ENCODE data around the gene NCF1. TPM values are rescaled to one million over a fixed set of nuclear protein-coding genes. Genes with fewer than 3 reads are reported as not detected.
A peak's percentile ranks its signal among the peaks of the same experiment; 100 is the strongest.
"Not testable (repeated sequence)": the region's sequence is repeated elsewhere in the genome, so short reads cannot be mapped to it uniquely, and the experiment has no call there.

The NCF1 gene
- total RNA-seq: 1 to 10 TPM; 2.0 to 4.5 (median 3.5) TPM

- H3K4me1 ChIP-seq; H3K36me3 ChIP-seq; H3K27me3 ChIP-seq; H3K4me3 ChIP-seq; H3K9me3 ChIP-seq; DNase-seq (ENCODE audit: low spot score in 2 of 2); H3K27ac ChIP-seq: not testable (repeated sequence)
- no CpG with 5 or more reads among the region's 21 CpGs for WGBS, 2 donors
These were observed at the start of gene NCF1 for GRCh38 chr7:74773760-74774750. Gene NCF1, plus strand, starts transcription at chr7:74774011. Its CDS starts 21 bp downstream, at chr7:74774032.

GRCh38 chr7:74725840-74726239 is 48.0 kb upstream of the NCF1 start:
- H3K27me3 ChIP-seq: no peaks in the 10 kb centered on the region
- WGBS, 2 donors: 81 to 93% methylated on average over 1 of the region's 1 CpG

DNA sequence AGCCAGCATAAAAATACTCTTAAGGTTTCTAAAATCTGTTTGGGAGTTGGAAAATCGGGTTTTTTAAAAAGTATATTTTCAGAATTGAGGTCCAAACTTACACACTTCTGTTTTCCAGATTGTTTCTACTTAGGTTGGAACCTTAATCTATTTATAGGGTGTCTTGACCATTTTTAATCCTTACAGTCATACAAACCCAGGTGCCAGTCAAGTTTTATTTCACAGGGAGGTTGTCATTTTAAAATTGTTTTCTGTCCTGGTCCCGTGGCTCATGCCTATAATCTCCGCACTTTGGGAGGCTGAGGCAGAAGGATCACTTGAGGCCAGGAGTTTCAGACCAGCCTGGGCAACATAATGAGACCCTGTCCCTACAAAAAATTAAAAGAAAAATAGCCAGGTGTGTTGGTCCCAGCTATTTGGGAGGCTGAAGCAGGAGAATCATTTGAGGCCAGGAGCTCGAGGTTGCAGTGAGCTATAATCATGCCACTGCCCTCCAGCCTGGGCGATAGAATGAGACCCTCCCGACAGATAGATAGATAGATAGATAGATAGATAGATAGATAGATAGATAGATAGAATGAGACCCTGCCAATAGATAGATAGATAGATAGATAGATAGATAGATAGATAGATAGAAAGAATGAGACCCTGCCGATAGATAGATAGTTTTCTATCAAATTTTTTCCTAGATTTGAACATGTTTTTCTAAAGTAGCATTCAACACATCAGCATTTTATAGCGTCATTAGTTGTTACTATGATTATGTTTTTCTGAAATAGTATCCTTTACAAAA is 47.3 kb upstream of the NCF1 start:
- Histone ChIP-seq H3K27me3 (no peaks in the 10 kb centered on the region), H3K27ac (peak overlapping the region in 2 of 4 donors; percentile 56 to 68), H3K4me1 (peaks cover 0 to 18% (median 3%) of the 10 kb centered on the region in 4 donors), H3K36me3 (peaks cover 0 to 9% (median 0%) of the 10 kb centered on the region in 3 donors), H3K9me3 (no peaks in the 10 kb centered on the region), H3K4me3 (no peak overlapping the region)
- TF ChIP-seq EP300 (IDR thresholded peaks at IDR 0.05) (no peak), CTCF (IDR thresholded peaks at IDR 0.05) (no peak), POLR2A (IDR thresholded peaks at IDR 0.05) (no peak)
- 79 to 80% methylated on average over 8 of the region's 8 CpGs for WGBS, 2 donors
- no peak for DNase-seq (ENCODE audit: low spot score in 2 of 2)

More at GRCh38 chr7:74725840-74726239, 48.0 kb upstream of the NCF1 start:
- TF ChIP-seq CTCF (IDR thresholded peaks at IDR 0.05) (no peak), POLR2A (IDR thresholded peaks at IDR 0.05) (no peak), EP300 (IDR thresholded peaks at IDR 0.05) (no peak)
- no peak overlapping the region for H3K27ac ChIP-seq
- no peaks in the 10 kb centered on the region for H3K9me3 ChIP-seq
- H3K4me1 ChIP-seq: peaks cover 0 to 18% (median 3%) of the 10 kb centered on the region in 4 donors
- no peak for DNase-seq (ENCODE audit: low spot score in 2 of 2)
- H3K36me3 ChIP-seq: peaks cover 0 to 15% (median 4%) of the 10 kb centered on the region in 3 donors
- no peak overlapping the region for H3K4me3 ChIP-seq

- no CpG with 5 or more reads among the region's 10 CpGs for WGBS, 2 donors
These were observed 45.1 kb upstream of the NCF1 start for GRCh38 chr7:74728686-74729085.

GRCh38 chr7:74730186-74730585 is 43.6 kb upstream of the NCF1 start:
- H3K36me3 ChIP-seq; DNase-seq (ENCODE audit: low spot score in 2 of 2); H3K4me3 ChIP-seq; H3K27ac ChIP-seq; H3K27me3 ChIP-seq; H3K9me3 ChIP-seq: not testable (repeated sequence)
- H3K4me1 ChIP-seq: peaks cover 0 to 18% (median 3%) of the 10 kb centered on the region in 4 donors
- no CpG with 5 or more reads among the region's 5 CpGs for WGBS, 2 donors

More at GRCh38 chr7:74728686-74729085, 45.1 kb upstream of the NCF1 start:
- not testable (repeated sequence) for H3K4me3 ChIP-seq; H3K27me3 ChIP-seq; H3K27ac ChIP-seq; DNase-seq (ENCODE audit: low spot score in 2 of 2); H3K36me3 ChIP-seq; H3K9me3 ChIP-seq
- H3K4me1 ChIP-seq: peaks cover 0 to 18% (median 3%) of the 10 kb centered on the region in 4 donors

GRCh38 chr7:74739974-74740703 is 33.7 kb upstream of the NCF1 start:
- not testable (repeated sequence) for DNase-seq (ENCODE audit: low spot score in 2 of 2); H3K4me3 ChIP-seq; H3K27ac ChIP-seq; H3K9me3 ChIP-seq; H3K36me3 ChIP-seq; H3K27me3 ChIP-seq; H3K4me1 ChIP-seq
- no CpG with 5 or more reads among the region's 14 CpGs for WGBS, 2 donors

DNA sequence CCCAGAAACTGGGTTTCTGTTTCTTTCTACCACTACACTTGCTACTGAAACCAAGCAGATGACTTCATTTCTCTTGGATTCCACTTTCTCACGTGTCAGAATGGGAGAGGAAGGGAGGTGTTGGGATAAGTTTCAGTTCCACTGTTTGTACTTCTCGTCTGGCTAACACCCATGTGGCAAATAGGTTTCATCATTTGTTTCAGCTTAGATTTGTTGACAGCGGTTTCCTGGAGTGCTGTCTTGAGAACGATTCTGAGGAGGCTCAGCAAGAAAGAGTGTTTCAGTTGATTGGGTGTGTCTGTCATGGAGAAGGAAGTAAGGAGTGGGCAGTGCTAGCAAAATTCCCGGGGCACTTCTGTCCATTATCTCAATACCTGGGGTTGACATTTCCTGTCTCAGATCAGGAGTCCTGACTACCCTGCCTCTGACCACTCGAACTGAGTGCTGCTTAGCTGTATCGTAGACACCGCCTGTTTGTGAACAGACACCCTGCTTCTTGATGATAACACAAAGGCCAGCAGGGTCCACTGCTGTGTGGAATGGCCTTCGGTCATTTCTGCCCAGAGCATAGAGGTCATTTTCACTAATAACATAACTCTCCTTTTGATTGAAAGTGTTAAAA is 29.8 kb upstream of the NCF1 start:
- H3K4me1 ChIP-seq; H3K36me3 ChIP-seq; DNase-seq (ENCODE audit: low spot score in 2 of 2); H3K27ac ChIP-seq; H3K4me3 ChIP-seq; H3K9me3 ChIP-seq; H3K27me3 ChIP-seq: not testable (repeated sequence)
- no CpG with 5 or more reads among the region's 9 CpGs for WGBS, 2 donors

DNA sequence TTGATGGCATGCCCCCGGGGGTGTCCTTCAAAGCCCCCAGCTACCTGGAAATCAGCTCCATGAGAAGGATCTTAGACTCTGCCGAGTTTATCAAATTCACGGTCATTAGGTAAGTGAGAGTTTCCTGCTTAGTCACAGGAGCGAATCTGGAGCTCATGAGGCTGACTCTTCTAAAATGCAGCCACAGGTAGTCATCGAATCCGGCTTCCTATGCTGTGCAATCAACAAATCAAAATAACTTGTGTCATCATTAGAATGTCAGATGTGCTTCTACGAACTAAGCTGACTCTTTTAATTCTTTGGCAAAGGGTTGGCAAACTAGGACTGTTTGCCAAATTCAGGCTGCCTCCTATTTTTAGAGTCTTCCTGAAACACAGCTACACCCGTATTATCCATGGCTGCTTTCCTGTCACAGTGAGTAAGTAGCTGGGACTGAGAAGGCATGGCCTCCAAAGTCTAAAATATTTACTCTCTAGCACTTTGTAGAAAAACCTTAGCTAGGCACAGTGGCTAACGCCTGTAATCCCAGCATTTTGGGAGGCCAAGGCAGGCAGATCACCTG is 19.8 kb upstream of the NCF1 start:
- not testable (repeated sequence) for H3K36me3 ChIP-seq; H3K4me3 ChIP-seq; H3K9me3 ChIP-seq; H3K4me1 ChIP-seq; H3K27me3 ChIP-seq; DNase-seq (ENCODE audit: low spot score in 2 of 2); H3K27ac ChIP-seq
- WGBS, 2 donors: no CpG with 5 or more reads among the region's 9 CpGs

GRCh38 chr7:74756673-74757072 is 17.1 kb upstream of the NCF1 start:
- H3K27ac ChIP-seq; H3K4me3 ChIP-seq; H3K9me3 ChIP-seq; DNase-seq (ENCODE audit: low spot score in 2 of 2); H3K4me1 ChIP-seq; H3K27me3 ChIP-seq; H3K36me3 ChIP-seq: not testable (repeated sequence)
- WGBS, 2 donors: no CpG with 5 or more reads among the region's 5 CpGs

DNA sequence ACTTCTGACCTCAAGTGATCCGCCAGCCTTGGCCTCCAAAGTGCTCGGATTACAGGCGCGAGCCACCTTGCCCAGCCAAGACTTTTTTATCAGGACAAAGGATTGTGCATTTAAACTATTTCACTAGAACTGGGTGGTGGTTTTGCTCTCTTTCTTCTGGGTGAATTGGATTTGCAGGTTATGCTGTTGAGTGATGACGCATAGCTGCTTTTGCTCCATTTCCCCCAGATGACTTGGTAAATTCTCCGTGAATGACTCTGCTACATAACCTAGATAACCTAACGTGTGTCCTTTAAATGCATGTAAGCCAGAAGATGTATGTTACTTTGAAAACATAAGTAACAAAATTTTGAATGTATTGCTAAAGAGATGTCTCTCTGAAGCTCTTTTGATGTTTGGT is 15.5 kb upstream of the NCF1 start:
- not testable (repeated sequence) for H3K4me3 ChIP-seq

More for the DNA sequence above, 15.5 kb upstream of the NCF1 start:
- not testable (repeated sequence) for H3K36me3 ChIP-seq; H3K27me3 ChIP-seq; DNase-seq (ENCODE audit: low spot score in 2 of 2); H3K4me1 ChIP-seq; H3K27ac ChIP-seq; H3K9me3 ChIP-seq
- WGBS, 2 donors: no CpG with 5 or more reads among the region's 7 CpGs

Data from tibial nerve (tissue), 4 donors.